Thyroid gland (tissue), 4 donors: ENCODE data around the gene CIDEA.

Experiments
- CTCF ChIP-seq, 6 experiments: fragments of 200-600 bp in 3 of 6; fragments of 450-650 bp in 3 of 6; sonication (generic) in 3 of 6; IDR thresholded peaks; one replicate each; pipeline ENCODE4 v1.5.1; 2016 to 2019; ENCODE audit warnings: antibody characterized with exemption in 6 of 6, mild to moderate bottlenecking in 2 of 6, inconsistent platforms in 1 of 6, moderate library complexity in 1 of 6
- POLR2A ChIP-seq, 2 donors: fragments of 450-650 bp; IDR thresholded peaks; one replicate each; pipeline ENCODE4 v1.6.1; 2017; ENCODE audit warnings: antibody characterized with exemption in 2 of 2, mild to moderate bottlenecking in 2 of 2, moderate library complexity in 1 of 2

GRCh38 chr18:12312976-12313375 is 58.8 kb downstream of the CIDEA start:
- TF ChIP-seq POLR2A (IDR thresholded peaks at IDR 0.05): no peak
- no peak for TF ChIP-seq CTCF (IDR thresholded peaks at IDR 0.05)
